Liver (tissue), 9 donors: ENCODE results near the gene MTFR1L. TPM values are rescaled to one million over a fixed set of nuclear protein-coding genes. Genes with fewer than 3 reads are reported as not detected.

ENCODE experiments used
- DNase-seq: peaks from one replicate; pipeline ENCODE4 v3.0.0-alpha.2; 2017; ENCODE audit warnings: low spot score
- H3K27ac ChIP-seq, 2 donors: one replicate each; pipeline ENCODE4 v1.7.0; 2013; ENCODE audit warnings: inconsistent platforms in 2 of 2, low read length in 2 of 2, control low read depth in 1 of 2, low read depth in 1 of 2, mild to moderate bottlenecking in 1 of 2
- H3K27me3 ChIP-seq, 4 donors: one replicate each; pipeline versions ENCODE4 v1.6.1 to v1.7.0; 2013; ENCODE audit warnings: low read length in 3 of 4, inconsistent platforms in 1 of 4, mild to moderate bottlenecking in 1 of 4, moderate library complexity in 1 of 4; ENCODE audit not compliant: control insufficient read depth in 4 of 4, insufficient read depth in 4 of 4
- H3K36me3 ChIP-seq, 4 donors: one replicate each; pipeline versions ENCODE4 v1.6.1 to v1.7.0; 2013; ENCODE audit warnings: low read length in 3 of 4, mild to moderate bottlenecking in 3 of 4, low read depth in 1 of 4, moderate library complexity in 1 of 4; ENCODE audit not compliant: control insufficient read depth in 4 of 4, insufficient read depth in 3 of 4
- H3K4me1 ChIP-seq, 4 donors: one replicate each; pipeline versions ENCODE4 v1.6.1 to v1.7.0; 2013; ENCODE audit warnings: low read length in 3 of 4, mild to moderate bottlenecking in 3 of 4, moderate library complexity in 1 of 4; ENCODE audit not compliant: control insufficient read depth in 4 of 4, insufficient read depth in 4 of 4
- H3K4me3 ChIP-seq, 3 donors: one replicate each; pipeline versions ENCODE4 v1.6.1 to v1.7.0; 2013; ENCODE audit warnings: low read length in 3 of 3, control low read depth in 1 of 3, low read depth in 1 of 3, mild to moderate bottlenecking in 1 of 3
- H3K9ac ChIP-seq, 2 donors: one replicate each; pipeline ENCODE4 v1.7.0; 2013; ENCODE audit warnings: low read length in 2 of 2, mild to moderate bottlenecking in 2 of 2, moderate library complexity in 2 of 2, control low read depth in 1 of 2, low read depth in 1 of 2
- H3K9me3 ChIP-seq, 4 donors: one replicate each; pipeline versions ENCODE4 v1.6.1 to v1.7.0; 2013; ENCODE audit warnings: low read length in 3 of 4; ENCODE audit not compliant: control insufficient read depth in 4 of 4
- EGR1 ChIP-seq, 2 donors: IDR thresholded peaks; 2 replicates each; pipeline ENCODE4 v1.6.1; 2016 to 2018; ENCODE audit warnings: antibody characterized with exemption in 2 of 2, low read depth in 2 of 2
- FOXA1 ChIP-seq: IDR thresholded peaks from 2 replicates; pipeline ENCODE4 v1.6.1; 2016; ENCODE audit warnings: antibody characterized with exemption
- FOXA2 ChIP-seq: IDR thresholded peaks from 2 replicates; pipeline ENCODE4 v1.6.1; 2016; ENCODE audit warnings: antibody characterized with exemption
- GABPA ChIP-seq, 2 donors: IDR thresholded peaks in 1 of 2; conservative IDR thresholded peaks in 1 of 2; 2 replicates each; pipeline ENCODE4 v1.6.1; 2016; ENCODE audit warnings: antibody characterized with exemption in 2 of 2, mild to moderate bottlenecking in 1 of 2, moderate library complexity in 1 of 2
- HNF4A ChIP-seq, 2 donors: conservative IDR thresholded peaks; 2 replicates each; pipeline ENCODE4 v1.6.1; 2016; ENCODE audit warnings: antibody characterized with exemption in 2 of 2, mild to moderate bottlenecking in 2 of 2
- HNF4G ChIP-seq: IDR thresholded peaks from 2 replicates; pipeline ENCODE4 v1.6.1; 2016; ENCODE audit warnings: antibody characterized with exemption
- JUND ChIP-seq, 2 donors: IDR thresholded peaks; 2 replicates each; pipeline ENCODE4 v1.6.1; 2016; ENCODE audit warnings: antibody characterized with exemption in 2 of 2
- NR2F2 ChIP-seq: IDR thresholded peaks from 2 replicates; pipeline ENCODE4 v1.6.1; 2016; ENCODE audit warnings: antibody characterized with exemption
- RXRA ChIP-seq, 2 donors: IDR thresholded peaks; 2 replicates each; pipeline ENCODE4 v1.6.1; 2017 to 2018; ENCODE audit warnings: antibody characterized with exemption in 2 of 2, mild to moderate bottlenecking in 1 of 2
- SP1 ChIP-seq: IDR thresholded peaks from 2 replicates; pipeline ENCODE4 v1.6.1; 2018; ENCODE audit warnings: antibody characterized with exemption, mild to moderate bottlenecking
- TAF1 ChIP-seq: conservative IDR thresholded peaks from 2 replicates; pipeline ENCODE4 v1.6.1; 2016; ENCODE audit warnings: antibody characterized with exemption, mild to moderate bottlenecking
- YY1 ChIP-seq: IDR thresholded peaks from 2 replicates; pipeline ENCODE4 v1.6.1; 2016; ENCODE audit warnings: antibody characterized with exemption, mild to moderate bottlenecking
- ZBTB33 ChIP-seq: IDR thresholded peaks from 2 replicates; pipeline ENCODE4 v1.6.1; 2016; ENCODE audit warnings: antibody characterized with exemption
- WGBS: extraction: QIAGEN DNeasy Blood & Tissue Kit; methylation state at CpG from one replicate; pipeline ENCODE4 v1.1.7; 2013; 5-methylcytosine and 5-hydroxymethylcytosine counted together
- polyA plus RNA-seq, 2 donors: library from polyadenylated mRNA; stranded (reverse) in 1 of 2; unstranded in 1 of 2; fragments of 200-250 nt in 1 of 2; fragments of >200 nt in 1 of 2; fragmentation: Nextera tagmentation in 1 of 2; extraction: Ambion mirVana in 1 of 2; gene quantifications; one replicate each; pipeline versions ENCODE4 v1.2.1 to v1.2.3, GENCODE V29; 2013 to 2015
- total RNA-seq, 2 donors: library from RNA; depleted of rRNA; stranded (reverse); fragments of >200 nt; gene quantifications; one replicate each; pipeline ENCODE4 v1.2.3, GENCODE V29; 2014
- TF ChIP-seq, protein P1 (sequence below): IDR thresholded peaks from 2 replicates; pipeline ENCODE4 v1.6.1; 2016; ENCODE audit warnings: antibody characterized with exemption
- TF ChIP-seq, protein P2 (sequence below): IDR thresholded peaks from 2 replicates; pipeline ENCODE4 v1.6.1; 2016; ENCODE audit warnings: antibody characterized with exemption, mild to moderate bottlenecking
- TF ChIP-seq, protein P3 (sequence below): IDR thresholded peaks from 2 replicates; pipeline ENCODE4 v1.6.1; 2016; ENCODE audit warnings: antibody characterized with exemption
- donor health status: healthy.
- donor health status: healthy.
- donor health status: healthy.
- donor health status: healthy.
- donor health status: healthy.

MTFR1L gene
- total and polyA plus RNA-seq, 4 donors, result 22.5 to 48.4 (median 40.2) TPM

GRCh38 chr1:25803368-25803767 is 16.4 kb upstream of the MTFR1L start:
- Histone ChIP-seq H3K27me3 (no peaks in the 10 kb centered on the region), H3K9ac (no peak overlapping the region), H3K4me1 (peaks cover 0 to 21% (median 9%) of the 10 kb centered on the region in 4 donors), H3K36me3 (peaks cover 0 to 12% (median under 1%) of the 10 kb centered on the region in 4 donors), H3K9me3 (no peaks in the 10 kb centered on the region), H3K27ac (no peak overlapping the region), H3K4me3 (no peak overlapping the region)
- no peak for TF ChIP-seq TAF1
- no peak for TF ChIP-seq FOXA1
- TF ChIP-seq FOXA2, result no peak
- TF ChIP-seq, protein P1, sequence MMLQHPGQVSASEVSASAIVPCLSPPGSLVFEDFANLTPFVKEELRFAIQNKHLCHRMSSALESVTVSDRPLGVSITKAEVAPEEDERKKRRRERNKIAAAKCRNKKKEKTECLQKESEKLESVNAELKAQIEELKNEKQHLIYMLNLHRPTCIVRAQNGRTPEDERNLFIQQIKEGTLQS, result no peak
- TF ChIP-seq HNF4A (conservative IDR thresholded peaks at IDR 0.05), result no peak
- TF ChIP-seq YY1, result no peak
- no peak for TF ChIP-seq JUND (IDR thresholded peaks at IDR 0.05)
- TF ChIP-seq GABPA (IDR thresholded peaks at IDR 0.05 in 1 of 2, conservative IDR thresholded peaks at IDR 0.05 in 1 of 2), result no peak
- WGBS, result 100% methylated on average over 1 of the region's 1 CpG
- DNase-seq, result no peak

GRCh38 chr1:25804244-25804963 is 15.3 kb upstream of the MTFR1L start:
- Histone ChIP-seq H3K4me1 (peaks cover 0 to 18% (median 9%) of the 10 kb centered on the region in 4 donors), H3K27ac (no peak overlapping the region), H3K27me3 (no peaks in the 10 kb centered on the region), H3K36me3 (peaks cover 0 to 16% (median 4%) of the 10 kb centered on the region in 4 donors), H3K9me3 (no peaks in the 10 kb centered on the region), H3K9ac (no peak overlapping the region), H3K4me3 (no peak overlapping the region)
- 82% methylated on average over 10 of the region's 10 CpGs for WGBS
- no peak for DNase-seq
- no peak for TF ChIP-seq ZBTB33
- TF ChIP-seq, protein P2, sequence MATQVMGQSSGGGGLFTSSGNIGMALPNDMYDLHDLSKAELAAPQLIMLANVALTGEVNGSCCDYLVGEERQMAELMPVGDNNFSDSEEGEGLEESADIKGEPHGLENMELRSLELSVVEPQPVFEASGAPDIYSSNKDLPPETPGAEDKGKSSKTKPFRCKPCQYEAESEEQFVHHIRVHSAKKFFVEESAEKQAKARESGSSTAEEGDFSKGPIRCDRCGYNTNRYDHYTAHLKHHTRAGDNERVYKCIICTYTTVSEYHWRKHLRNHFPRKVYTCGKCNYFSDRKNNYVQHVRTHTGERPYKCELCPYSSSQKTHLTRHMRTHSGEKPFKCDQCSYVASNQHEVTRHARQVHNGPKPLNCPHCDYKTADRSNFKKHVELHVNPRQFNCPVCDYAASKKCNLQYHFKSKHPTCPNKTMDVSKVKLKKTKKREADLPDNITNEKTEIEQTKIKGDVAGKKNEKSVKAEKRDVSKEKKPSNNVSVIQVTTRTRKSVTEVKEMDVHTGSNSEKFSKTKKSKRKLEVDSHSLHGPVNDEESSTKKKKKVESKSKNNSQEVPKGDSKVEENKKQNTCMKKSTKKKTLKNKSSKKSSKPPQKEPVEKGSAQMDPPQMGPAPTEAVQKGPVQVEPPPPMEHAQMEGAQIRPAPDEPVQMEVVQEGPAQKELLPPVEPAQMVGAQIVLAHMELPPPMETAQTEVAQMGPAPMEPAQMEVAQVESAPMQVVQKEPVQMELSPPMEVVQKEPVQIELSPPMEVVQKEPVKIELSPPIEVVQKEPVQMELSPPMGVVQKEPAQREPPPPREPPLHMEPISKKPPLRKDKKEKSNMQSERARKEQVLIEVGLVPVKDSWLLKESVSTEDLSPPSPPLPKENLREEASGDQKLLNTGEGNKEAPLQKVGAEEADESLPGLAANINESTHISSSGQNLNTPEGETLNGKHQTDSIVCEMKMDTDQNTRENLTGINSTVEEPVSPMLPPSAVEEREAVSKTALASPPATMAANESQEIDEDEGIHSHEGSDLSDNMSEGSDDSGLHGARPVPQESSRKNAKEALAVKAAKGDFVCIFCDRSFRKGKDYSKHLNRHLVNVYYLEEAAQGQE, result no peak
- TF ChIP-seq GABPA (IDR thresholded peaks at IDR 0.05 in 1 of 2, conservative IDR thresholded peaks at IDR 0.05 in 1 of 2), result no peak
- no peak for TF ChIP-seq SP1
- no peak for TF ChIP-seq HNF4A (conservative IDR thresholded peaks at IDR 0.05)
- TF ChIP-seq FOXA2, result no peak
- no peak for TF ChIP-seq RXRA (IDR thresholded peaks at IDR 0.05)
- TF ChIP-seq EGR1 (IDR thresholded peaks at IDR 0.05; ENCODE audit: low read depth in 2 of 2), result no peak
- TF ChIP-seq NR2F2, result no peak
- no peak for TF ChIP-seq HNF4G
- no peak for TF ChIP-seq FOXA1
- TF ChIP-seq, protein P3, sequence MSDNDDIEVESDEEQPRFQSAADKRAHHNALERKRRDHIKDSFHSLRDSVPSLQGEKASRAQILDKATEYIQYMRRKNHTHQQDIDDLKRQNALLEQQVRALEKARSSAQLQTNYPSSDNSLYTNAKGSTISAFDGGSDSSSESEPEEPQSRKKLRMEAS, result no peak
- TF ChIP-seq YY1, result no peak
